ENCODE measurements around the gene SMYD3.

The SMYD3 gene

DNA sequence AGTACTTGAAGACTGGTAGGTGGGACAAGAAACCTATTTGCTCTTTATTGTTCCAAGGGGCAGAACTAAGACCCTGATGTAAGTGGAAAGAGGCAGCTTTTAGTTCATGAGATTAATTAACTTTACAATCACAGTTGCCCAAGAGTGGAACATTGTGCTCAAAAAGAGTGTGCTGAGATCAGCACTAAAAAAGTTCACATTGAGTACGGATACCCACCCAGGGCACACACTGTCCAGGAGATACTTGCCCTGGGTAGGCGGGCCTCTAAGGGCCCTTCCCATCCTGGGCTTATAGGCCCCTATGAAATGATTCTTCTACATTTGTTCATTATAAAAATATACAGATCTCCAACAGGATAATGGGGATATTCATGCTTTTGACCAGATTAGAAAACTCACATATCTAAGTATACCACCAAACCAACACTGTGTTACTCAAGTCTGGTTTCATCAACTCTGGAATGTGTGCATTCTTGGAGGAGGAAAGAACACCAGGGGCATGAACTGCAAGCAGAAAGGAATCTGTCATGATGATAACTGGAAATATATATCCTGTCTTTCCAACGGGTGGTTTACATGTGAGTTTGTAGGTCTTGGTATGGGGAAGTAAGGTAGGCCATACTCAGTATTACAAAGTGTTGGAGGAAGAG is 626.2 kb downstream of the SMYD3 start:
- Histone ChIP-seq H3K4me3 (ENCODE audit: insufficient read depth, low read length, poor library complexity, severe bottlenecking) (no peak overlapping the region), H3K79me2 (ENCODE audit: insufficient read depth, low read length) (no peaks in the 10 kb centered on the region), H3F3A (ENCODE audit: insufficient read depth) (no peaks in the 10 kb centered on the region), H3K9ac (ENCODE audit: low read length) (no peak overlapping the region), H3K27me3 (ENCODE audit: low read length) (no peaks in the 10 kb centered on the region), H2AFZ (ENCODE audit: low read depth, low read length, severe bottlenecking) (no peak overlapping the region), H3K27ac (ENCODE audit: low read depth, low read length) (no peak overlapping the region), H4K20me1 (ENCODE audit: low read depth, low read length) (no peaks in the 10 kb centered on the region), H3K9me2 (replicated peaks; ENCODE audit: insufficient read depth, low read length) (no peaks in the 10 kb centered on the region), H3K9me3 (ENCODE audit: insufficient read depth, low read length) (no peaks in the 10 kb centered on the region), H3K4me2 (ENCODE audit: low read depth, low read length, poor library complexity, severe bottlenecking) (no peak overlapping the region), H3K36me3 (ENCODE audit: low read length) (no peaks in the 10 kb centered on the region)
- TF ChIP-seq CTCF (IDR thresholded peaks at IDR 0.05; ENCODE audit: insufficient read depth, low read length, poor library complexity, severe bottlenecking) = no peak
- TF ChIP-seq EZH2phosphoT487 (conservative IDR thresholded peaks at IDR 0.05; ENCODE audit: low read length) = no peak

- no peak for TF ChIP-seq EZH2phosphoT487 (conservative IDR thresholded peaks at IDR 0.05; ENCODE audit: low read length)
- TF ChIP-seq CTCF (IDR thresholded peaks at IDR 0.05; ENCODE audit: insufficient read depth, low read length, poor library complexity, severe bottlenecking) = no peak
- no peak overlapping the region for H3K9ac ChIP-seq (ENCODE audit: low read length)
- H2AFZ ChIP-seq (ENCODE audit: low read depth, low read length, severe bottlenecking) = no peak overlapping the region
- no peaks in the 10 kb centered on the region for H3K9me2 ChIP-seq (replicated peaks; ENCODE audit: insufficient read depth, low read length)
- no peaks in the 10 kb centered on the region for H3K79me2 ChIP-seq (ENCODE audit: insufficient read depth, low read length)
- no peaks in the 10 kb centered on the region for H3K27me3 ChIP-seq (ENCODE audit: low read length)
- no peak overlapping the region for H3K27ac ChIP-seq (ENCODE audit: low read depth, low read length)
- H3K4me2 ChIP-seq (ENCODE audit: low read depth, low read length, poor library complexity, severe bottlenecking) = no peak overlapping the region
- no peaks in the 10 kb centered on the region for H4K20me1 ChIP-seq (ENCODE audit: low read depth, low read length)
- no peaks in the 10 kb centered on the region for H3K36me3 ChIP-seq (ENCODE audit: low read length)
- no peaks in the 10 kb centered on the region for H3F3A ChIP-seq (ENCODE audit: insufficient read depth)
- H3K4me3 ChIP-seq (ENCODE audit: insufficient read depth, low read length, poor library complexity, severe bottlenecking) = no peak overlapping the region
- H3K9me3 ChIP-seq (ENCODE audit: insufficient read depth, low read length) = no peaks in the 10 kb centered on the region
These were observed 628.0 kb downstream of the SMYD3 start for GRCh38 chr1:245879091-245879490.

- Histone ChIP-seq H3K79me2 (ENCODE audit: insufficient read depth, low read length) (no peaks in the 10 kb centered on the region), H3K27ac (ENCODE audit: low read depth, low read length) (no peak overlapping the region), H3K9ac (ENCODE audit: low read length) (no peak overlapping the region), H2AFZ (ENCODE audit: low read depth, low read length, severe bottlenecking) (no peak overlapping the region), H3K9me3 (ENCODE audit: insufficient read depth, low read length) (no peaks in the 10 kb centered on the region), H4K20me1 (ENCODE audit: low read depth, low read length) (no peaks in the 10 kb centered on the region), H3K4me2 (ENCODE audit: low read depth, low read length, poor library complexity, severe bottlenecking) (no peak overlapping the region), H3F3A (ENCODE audit: insufficient read depth) (no peaks in the 10 kb centered on the region), H3K4me3 (ENCODE audit: insufficient read depth, low read length, poor library complexity, severe bottlenecking) (no peak overlapping the region), H3K9me2 (replicated peaks; ENCODE audit: insufficient read depth, low read length) (no peaks in the 10 kb centered on the region), H3K27me3 (ENCODE audit: low read length) (no peaks in the 10 kb centered on the region), H3K36me3 (ENCODE audit: low read length) (no peaks in the 10 kb centered on the region)
- TF ChIP-seq CTCF (IDR thresholded peaks at IDR 0.05; ENCODE audit: insufficient read depth, low read length, poor library complexity, severe bottlenecking) = no peak
- no peak for TF ChIP-seq EZH2phosphoT487 (conservative IDR thresholded peaks at IDR 0.05; ENCODE audit: low read length)
These were observed 628.5 kb downstream of the SMYD3 start for GRCh38 chr1:245878585-245878984.
